WTC11 (cell line): Measurements from ENCODE around the gene SAMD4A. TPM values are rescaled to one million over a fixed set of nuclear protein-coding genes. Genes with fewer than 3 reads are reported as not detected.

Experiments
- ATAC-seq: fragments of 200-7000 bp; cut with Tn5 transposase; 2 replicates; pipeline ENCODE4 v1.10.0; 2021; ENCODE audit warnings: mild to moderate bottlenecking, moderate library complexity
- CTCF ChIA-PET: fragments of 300-600 bp; sonication (Branson Sonifier 250); formaldehyde crosslinking; loops from one replicate; lab custom pipeline; 2021; ENCODE audit warnings: antibody characterized with exemption; lab: Charles Lee
- POLR2A ChIA-PET: fragments of 350-600 bp; sonication (Branson Sonifier 250); formaldehyde crosslinking; loops from one replicate; lab custom pipeline; 2021; ENCODE audit warnings: antibody characterized with exemption; lab: Charles Lee
- DNase-seq: peaks from one replicate; pipeline ENCODE4 v3.0.0; 2021; ENCODE audit warnings: low spot score
- H3K27ac Mint-ChIP-seq: 2 replicates; pipeline ENCODE4 v1.8.0; 2021; ENCODE audit warnings: mixed read lengths
- H3K27me3 Mint-ChIP-seq: 2 replicates; pipeline ENCODE4 v1.8.0; 2021; ENCODE audit warnings: low read depth, mild to moderate bottlenecking, moderate library complexity, mixed read lengths
- H3K36me3 Mint-ChIP-seq: 2 replicates; pipeline ENCODE4 v1.8.0; 2021; ENCODE audit warnings: mixed read lengths
- H3K4me1 Mint-ChIP-seq: 2 replicates; pipeline ENCODE4 v1.8.0; 2022; ENCODE audit warnings: mixed read lengths
- H3K4me3 Mint-ChIP-seq: 2 replicates; pipeline ENCODE4 v1.8.0; 2021; ENCODE audit warnings: mild to moderate bottlenecking, moderate library complexity, mixed read lengths
- H3K9me3 Mint-ChIP-seq: 2 replicates; pipeline ENCODE4 v1.8.0; 2021; ENCODE audit warnings: mixed read lengths
- AR ChIP-seq: fragments of 250-450 bp; sonication (Bioruptor Pico); IDR thresholded peaks from 2 replicates; pipeline ENCODE4 v1.9.0; 2021; ENCODE audit warnings: mild to moderate bottlenecking
- ATF3 ChIP-seq: sonication (generic); formaldehyde crosslinking; conservative IDR thresholded peaks from 2 replicates; pipeline ENCODE4 v1.8.1; 2022; ENCODE audit warnings: mild to moderate bottlenecking, missing genetic modification reagents
- ELF4 ChIP-seq: sonication (generic); formaldehyde crosslinking; IDR thresholded peaks from 2 replicates; pipeline ENCODE4 v1.8.1; 2022; ENCODE audit warnings: low read depth, mild to moderate bottlenecking, moderate library complexity, missing genetic modification reagents
- ESRRA ChIP-seq: sonication (generic); formaldehyde crosslinking; IDR thresholded peaks from 2 replicates; pipeline ENCODE4 v1.8.1; 2022; ENCODE audit warnings: mild to moderate bottlenecking, missing genetic modification reagents, borderline replicate concordance
- FOXJ3 ChIP-seq: sonication (generic); formaldehyde crosslinking; IDR thresholded peaks from 2 replicates; pipeline ENCODE4 v1.9.0; 2021; ENCODE audit warnings: missing genetic modification reagents, mild to moderate bottlenecking, borderline replicate concordance
- GABPB1 ChIP-seq: sonication (generic); formaldehyde crosslinking; IDR thresholded peaks from 2 replicates; pipeline ENCODE4 v1.8.1; 2023; ENCODE audit warnings: mild to moderate bottlenecking, missing genetic modification reagents
- GRHL2 ChIP-seq: fragments of 250-450 bp; sonication (Bioruptor Pico); IDR thresholded peaks from 2 replicates; pipeline ENCODE4 v1.8.0; 2022; ENCODE audit warnings: mild to moderate bottlenecking, moderate library complexity; ENCODE audit not compliant: insufficient replicate concordance, severe bottlenecking
- GTF2I ChIP-seq: fragments of 250-450 bp; sonication (Bioruptor Pico); conservative IDR thresholded peaks from 2 replicates; pipeline ENCODE4 v1.4.0; 2021; ENCODE audit warnings: mild to moderate bottlenecking
- JAZF1 ChIP-seq: fragments of 250-450 bp; sonication (Bioruptor Pico); IDR thresholded peaks from 2 replicates; pipeline ENCODE4 v1.9.0; 2021; ENCODE audit warnings: moderate library complexity, mild to moderate bottlenecking, inconsistent platforms
- NR2C2 ChIP-seq: sonication (generic); formaldehyde crosslinking; IDR thresholded peaks from 2 replicates; pipeline ENCODE4 v1.8.0; 2022; ENCODE audit warnings: mild to moderate bottlenecking, missing genetic modification reagents
- PRDM15 ChIP-seq: sonication (generic); formaldehyde crosslinking; IDR thresholded peaks from 2 replicates; pipeline ENCODE4 v1.8.0; 2022; ENCODE audit warnings: missing genetic modification reagents
- PREB ChIP-seq: sonication (generic); formaldehyde crosslinking; IDR thresholded peaks from 2 replicates; pipeline ENCODE4 v1.8.1; 2022; ENCODE audit warnings: mild to moderate bottlenecking, missing genetic modification reagents, moderate library complexity, borderline replicate concordance
- PRRX2 ChIP-seq: fragments of 250-450 bp; sonication (Bioruptor Pico); IDR thresholded peaks from 2 replicates; pipeline ENCODE4 v1.8.0; 2021; ENCODE audit warnings: mild to moderate bottlenecking
- RELA ChIP-seq: sonication (generic); formaldehyde crosslinking; IDR thresholded peaks from 2 replicates; pipeline ENCODE4 v1.8.1; 2022; ENCODE audit warnings: missing genetic modification reagents, mild to moderate bottlenecking, borderline replicate concordance
- SOX15 ChIP-seq: fragments of 250-450 bp; sonication (Bioruptor Pico); IDR thresholded peaks from 2 replicates; pipeline ENCODE4 v1.9.0; 2021; ENCODE audit warnings: mild to moderate bottlenecking
- SP1 ChIP-seq: sonication (generic); formaldehyde crosslinking; conservative IDR thresholded peaks from 2 replicates; pipeline ENCODE4 v1.8.1; 2022; ENCODE audit warnings: missing genetic modification reagents
- TCF7 ChIP-seq: sonication (generic); formaldehyde crosslinking; IDR thresholded peaks from 2 replicates; pipeline ENCODE4 v1.8.0; 2022; ENCODE audit warnings: mild to moderate bottlenecking, low read depth, missing genetic modification reagents, moderate library complexity
- USF1 ChIP-seq: sonication (generic); formaldehyde crosslinking; IDR thresholded peaks from 2 replicates; pipeline ENCODE4 v1.8.0; 2022; ENCODE audit warnings: mild to moderate bottlenecking, missing genetic modification reagents
- USF2 ChIP-seq: sonication (generic); formaldehyde crosslinking; IDR thresholded peaks from 2 replicates; pipeline ENCODE4 v1.8.1; 2023; ENCODE audit warnings: mild to moderate bottlenecking, missing genetic modification reagents, moderate library complexity
- ZBTB21 ChIP-seq: sonication (generic); formaldehyde crosslinking; IDR thresholded peaks from 2 replicates; pipeline ENCODE4 v1.8.1; 2023; ENCODE audit warnings: mild to moderate bottlenecking, missing genetic modification reagents, borderline replicate concordance
- ZNF121 ChIP-seq: sonication (generic); formaldehyde crosslinking; IDR thresholded peaks from 2 replicates; pipeline ENCODE4 v1.8.0; 2023; ENCODE audit warnings: missing genetic modification reagents
- ZNF396 ChIP-seq: fragments of 250-450 bp; sonication (Bioruptor Pico); IDR thresholded peaks from 2 replicates; pipeline ENCODE4 v1.8.0; 2021; ENCODE audit warnings: mild to moderate bottlenecking, moderate library complexity, borderline replicate concordance
- ZNF512 ChIP-seq: sonication (generic); formaldehyde crosslinking; IDR thresholded peaks from 2 replicates; pipeline ENCODE4 v1.8.1; 2022; ENCODE audit warnings: missing genetic modification reagents, borderline replicate concordance
- total RNA-seq: library from RNA; stranded (reverse); gene quantifications from 3 replicates; pipeline ENCODE4 v1.2.3, GENCODE V29; 2021

The SAMD4A gene
- total RNA-seq, 1 experiment from 2014 or later = 6.0 TPM

GRCh38 chr14:54579621-54580020 lies 12.7 kb downstream of the SAMD4A start:
- TF ChIP-seq USF1 (CRISPR knock-in tag) = no peak
- TF ChIP-seq FOXJ3 (CRISPR knock-in tag) = no peak
- TF ChIP-seq ATF3 (CRISPR knock-in tag) = no peak
- no peak for TF ChIP-seq ZNF396 (CRISPR knock-in tag)
- TF ChIP-seq AR (CRISPR knock-in tag) = no peak
- TF ChIP-seq PRRX2 (CRISPR knock-in tag) = no peak
- TF ChIP-seq SOX15 (CRISPR knock-in tag) = no peak
- no peak for TF ChIP-seq PREB (CRISPR knock-in tag)
- no peak for TF ChIP-seq GTF2I (CRISPR knock-in tag)
- TF ChIP-seq JAZF1 = no peak
- no peak for TF ChIP-seq GABPB1
- no peak for TF ChIP-seq GRHL2 (CRISPR knock-in tag)
- no peaks in the 10 kb centered on the region for H3K27me3 Mint-ChIP-seq
- ATAC-seq = no peak
- no peaks in the 10 kb centered on the region for H3K4me1 Mint-ChIP-seq
- H3K36me3 Mint-ChIP-seq = no peaks in the 10 kb centered on the region
- POLR2A ChIA-PET = no interaction called here
- no peak overlapping the region for H3K4me3 Mint-ChIP-seq
- H3K27ac Mint-ChIP-seq = no peak overlapping the region
- no peaks in the 10 kb centered on the region for H3K9me3 Mint-ChIP-seq
- CTCF ChIA-PET = interaction anchor here (0.9 kb wide), 1 partner anchor 63 kb away, joined by 5 read pairs; no protein-coding TSS in a partner anchor
- DNase-seq = no peak

- CTCF ChIA-PET = interaction anchor here (1.1 kb wide), 1 partner anchor 193 kb away, joined by 6 read pairs; no protein-coding TSS in a partner anchor
- DNase-seq = no peak
- H3K4me3 Mint-ChIP-seq = no peak overlapping the region
- no peaks in the 10 kb centered on the region for H3K4me1 Mint-ChIP-seq
- no peak for TF ChIP-seq ESRRA (CRISPR knock-in tag)
- no peak for TF ChIP-seq ZNF512 (CRISPR knock-in tag)
- TF ChIP-seq SP1 (CRISPR knock-in tag) = no peak
- no peak for TF ChIP-seq ZBTB21
- no peak for TF ChIP-seq NR2C2 (CRISPR knock-in tag)
- TF ChIP-seq, all 79 proteins: peak for 0
- no peaks in the 10 kb centered on the region for H3K9me3 Mint-ChIP-seq
- POLR2A ChIA-PET = no interaction called here
- no peaks in the 10 kb centered on the region for H3K27me3 Mint-ChIP-seq
- ATAC-seq = no peak
- H3K36me3 Mint-ChIP-seq = no peaks in the 10 kb centered on the region
- H3K27ac Mint-ChIP-seq = no peak overlapping the region
Measured at GRCh38 chr14:54580933-54581332, 14.0 kb downstream of the SAMD4A start.

- ATAC-seq (no peak), DNase-seq (no peak)
- no peaks in the 10 kb centered on the region for H3K9me3 Mint-ChIP-seq
- H3K4me1 Mint-ChIP-seq = no peaks in the 10 kb centered on the region
- CTCF ChIA-PET = interaction anchor here (1.0 to 1.6 kb wide), 3 partner anchors 18 to 192 kb away, joined by 4 to 6 read pairs (median 5); no protein-coding TSS in a partner anchor
- no peak overlapping the region for H3K27ac Mint-ChIP-seq
- H3K4me3 Mint-ChIP-seq = no peak overlapping the region
- POLR2A ChIA-PET = no interaction called here
- H3K36me3 Mint-ChIP-seq = no peaks in the 10 kb centered on the region
- H3K27me3 Mint-ChIP-seq = no peaks in the 10 kb centered on the region
- no peak for TF ChIP-seq ZNF121 (CRISPR knock-in tag)
- TF ChIP-seq PRDM15 (CRISPR knock-in tag) = no peak
- no peak for TF ChIP-seq JAZF1
- no peak for TF ChIP-seq ELF4 (CRISPR knock-in tag)
- TF ChIP-seq USF2 (CRISPR knock-in tag) = no peak
- TF ChIP-seq RELA = no peak
- TF ChIP-seq TCF7 (CRISPR knock-in tag) = no peak
Measured at GRCh38 chr14:54582334-54582733, 15.4 kb downstream of the SAMD4A start.
